Effector CD8-positive, alpha-beta T cell (primary cell): Measurements from ENCODE around the gene SPPL3.
"Not testable (repeated sequence)": the region's sequence is repeated elsewhere in the genome, so short reads cannot be mapped to it uniquely, and the experiment has no call there.

Experiments
- DNase-seq: peaks from one replicate; lab custom pipeline; 2025; lab: John Stamatoyannopoulos, UW

Gene SPPL3

DNA sequence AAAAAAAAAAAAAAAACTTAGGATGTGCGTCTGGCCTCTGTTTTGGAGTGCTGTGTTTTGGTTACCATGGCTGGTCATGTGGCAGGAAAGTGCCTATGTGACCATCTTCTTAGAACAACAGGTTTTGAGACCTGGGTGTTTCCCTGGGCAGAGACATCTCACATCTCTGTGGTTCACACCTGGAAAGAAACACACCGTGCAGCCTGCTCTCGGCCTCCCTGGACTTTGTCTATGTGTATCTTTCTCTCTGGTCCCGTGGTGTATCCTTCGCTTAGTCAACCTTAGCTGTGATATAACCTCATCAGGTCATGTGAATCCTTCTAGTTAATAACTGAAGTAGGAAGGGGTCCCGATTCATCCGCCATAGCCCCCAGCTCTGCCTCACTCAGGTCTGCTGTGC lies 155.9 kb downstream of the SPPL3 start:
- DNase-seq, result no peak

DNA sequence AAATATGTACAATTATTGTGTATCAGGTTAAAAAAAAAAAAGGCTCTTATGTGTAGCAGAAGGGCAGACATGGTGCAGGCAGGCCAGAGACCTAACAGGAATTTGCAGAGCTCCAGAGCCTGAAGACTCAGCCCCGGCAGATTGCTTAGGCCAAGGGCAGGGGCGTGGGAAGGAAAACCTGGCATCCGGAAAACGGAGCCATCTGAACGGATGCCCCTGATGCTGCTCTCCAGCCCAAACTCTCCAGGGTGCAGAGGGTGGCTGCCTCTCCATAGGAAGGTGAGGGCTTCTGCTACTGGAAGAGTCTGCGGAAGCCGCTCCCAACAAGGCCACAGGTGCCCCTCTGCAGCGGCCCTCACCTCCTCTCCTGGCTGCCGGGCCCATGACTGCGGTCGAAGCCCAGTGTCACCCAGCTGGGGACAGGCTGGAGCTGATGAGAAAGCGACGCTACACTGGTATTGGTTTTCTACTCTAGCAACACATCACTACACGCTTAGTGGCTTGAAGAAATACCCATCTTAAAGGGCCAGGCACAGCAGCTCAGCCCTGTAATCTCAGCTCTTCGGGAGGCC lies 159.2 kb downstream of the SPPL3 start:
- no peak for DNase-seq

DNA sequence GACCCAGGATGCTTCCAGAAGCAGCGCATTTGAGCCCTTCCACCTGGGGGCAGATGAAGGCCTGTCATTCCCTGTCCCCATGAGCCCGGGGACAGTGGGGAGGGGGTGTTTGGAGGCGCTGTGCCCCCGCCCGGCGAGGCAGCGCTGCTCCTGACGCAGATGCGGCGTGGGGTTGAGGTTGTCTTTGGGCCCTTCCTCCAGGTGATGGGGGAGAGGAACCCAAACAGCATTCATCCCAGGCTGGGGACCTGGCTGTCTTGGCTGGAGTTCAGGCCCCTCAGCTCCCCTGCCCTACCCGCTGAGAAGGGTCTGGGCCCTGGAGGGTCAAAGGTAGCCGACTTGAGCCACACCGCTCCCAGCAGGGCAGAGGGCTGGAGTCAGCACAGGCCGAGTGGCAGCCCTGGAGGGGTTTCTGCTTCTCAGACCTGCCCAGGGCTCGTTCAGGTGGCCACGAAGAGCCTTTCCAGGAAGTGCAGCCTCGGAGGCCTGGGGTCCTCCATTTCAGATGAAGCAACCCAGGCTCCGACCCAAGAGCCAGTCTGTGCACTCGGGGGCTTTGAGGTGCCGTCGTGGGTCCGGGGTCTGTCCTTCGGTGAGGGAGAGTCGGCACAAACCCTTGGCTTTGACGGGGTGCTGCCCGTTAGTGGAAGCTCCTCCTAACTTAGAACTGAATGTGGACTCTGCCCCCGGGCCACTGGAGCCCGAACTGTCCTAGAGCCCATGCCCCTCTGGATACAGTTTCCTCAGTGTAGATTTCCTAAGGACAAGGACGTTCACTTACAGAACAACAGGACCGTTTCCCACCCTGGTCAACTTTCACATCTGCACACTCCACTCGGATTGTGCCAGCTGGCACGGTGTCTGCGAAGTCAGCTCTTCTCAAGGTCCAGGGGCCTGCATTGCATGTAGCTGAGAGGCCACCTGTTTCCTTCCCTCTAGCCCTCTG lies 162.4 kb downstream of the SPPL3 start:
- DNase-seq, result no peak

DNA sequence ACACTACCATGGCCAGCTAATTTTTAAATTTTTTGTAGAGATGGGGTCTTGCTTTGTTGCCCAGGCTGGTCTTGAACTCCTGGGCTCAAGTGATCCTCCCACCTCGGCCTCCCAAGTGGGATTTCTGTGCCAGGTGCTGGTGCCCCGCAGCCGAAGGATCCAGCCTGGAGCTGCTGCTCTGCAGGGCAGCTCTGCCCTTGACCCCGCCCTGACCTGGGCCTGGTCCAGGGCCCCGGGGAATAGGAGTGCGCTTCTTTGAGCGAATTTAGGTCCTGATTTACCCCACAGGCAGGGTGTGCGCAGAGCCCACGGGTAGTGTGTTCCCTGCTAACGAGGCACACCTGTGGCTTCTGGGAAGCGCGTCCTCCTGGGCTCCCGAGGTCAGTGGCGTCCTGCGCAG lies 163.3 kb downstream of the SPPL3 start:
- DNase-seq, result no peak

DNA sequence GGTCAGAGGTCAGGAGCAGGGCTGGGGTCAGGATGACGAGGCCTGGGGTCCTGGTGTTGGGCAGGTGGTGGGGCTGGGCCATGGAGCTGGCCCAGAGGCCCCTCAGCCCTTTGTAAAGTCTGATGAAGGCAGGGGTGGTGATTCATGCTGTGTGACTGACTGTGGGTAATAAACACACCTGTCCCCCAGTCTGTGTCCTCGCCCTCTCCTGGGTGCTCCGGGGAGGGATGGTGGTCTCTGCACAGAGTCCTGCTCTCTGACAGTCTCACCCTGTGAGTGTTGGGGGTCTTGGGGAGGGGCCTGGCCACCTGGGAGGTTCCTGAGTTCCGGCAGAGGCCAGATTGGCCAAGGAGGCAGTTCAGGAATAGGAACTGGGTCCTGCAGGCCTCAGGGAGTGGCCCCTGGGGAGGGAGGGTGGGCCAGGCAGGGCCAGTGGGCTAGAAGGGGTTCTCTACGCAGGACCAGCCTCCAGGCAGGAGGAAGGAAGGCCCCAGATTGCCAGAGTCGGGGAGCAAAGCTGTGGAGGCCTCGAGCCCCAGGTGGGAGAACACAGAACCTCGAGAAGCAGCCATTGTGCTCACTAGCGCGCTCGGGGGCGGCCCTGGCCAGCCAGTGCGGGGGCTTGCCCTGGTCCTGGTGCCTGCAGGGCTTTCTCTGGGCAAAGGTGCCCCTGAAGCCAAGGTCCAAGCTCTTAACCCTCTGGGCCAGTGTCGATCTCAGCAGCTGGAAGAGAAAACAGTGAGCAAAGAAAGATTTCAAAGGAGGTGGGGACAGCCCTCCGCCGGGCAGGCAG lies 164.1 kb downstream of the SPPL3 start:
- no peak for DNase-seq

DNA sequence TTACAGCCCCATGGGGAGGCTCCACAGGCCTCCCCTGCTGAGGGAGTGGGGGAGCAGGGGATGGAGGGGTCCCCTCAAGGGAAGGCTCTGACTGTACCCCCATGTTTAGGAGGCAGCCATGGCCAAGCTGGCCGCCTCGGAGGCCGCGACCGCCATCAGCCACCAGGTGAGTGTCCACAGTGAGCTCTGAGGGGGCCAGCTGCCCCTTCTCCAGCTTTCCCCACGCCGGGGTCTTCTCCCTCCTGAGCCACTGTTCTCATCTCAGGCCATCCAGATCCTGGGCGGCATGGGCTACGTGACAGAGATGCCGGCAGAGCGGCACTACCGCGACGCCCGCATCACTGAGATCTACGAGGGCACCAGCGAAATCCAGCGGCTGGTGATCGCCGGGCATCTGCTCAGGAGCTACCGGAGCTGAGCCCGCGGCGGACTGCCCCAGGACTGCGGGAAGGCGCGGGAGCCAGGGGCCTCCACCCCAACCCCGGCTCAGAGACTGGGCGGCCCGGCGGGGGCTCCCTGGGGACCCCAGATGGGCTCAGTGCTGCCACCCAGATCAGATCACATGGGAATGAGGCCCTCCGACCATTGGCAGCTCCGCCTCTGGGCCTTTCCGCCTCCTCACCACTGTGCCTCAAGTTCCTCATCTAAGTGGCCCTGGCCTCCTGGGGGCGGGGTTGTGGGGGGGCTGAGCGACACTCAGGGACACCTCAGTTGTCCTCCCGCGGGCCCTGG lies 165.0 kb downstream of the SPPL3 start:
- no peak for DNase-seq

DNA sequence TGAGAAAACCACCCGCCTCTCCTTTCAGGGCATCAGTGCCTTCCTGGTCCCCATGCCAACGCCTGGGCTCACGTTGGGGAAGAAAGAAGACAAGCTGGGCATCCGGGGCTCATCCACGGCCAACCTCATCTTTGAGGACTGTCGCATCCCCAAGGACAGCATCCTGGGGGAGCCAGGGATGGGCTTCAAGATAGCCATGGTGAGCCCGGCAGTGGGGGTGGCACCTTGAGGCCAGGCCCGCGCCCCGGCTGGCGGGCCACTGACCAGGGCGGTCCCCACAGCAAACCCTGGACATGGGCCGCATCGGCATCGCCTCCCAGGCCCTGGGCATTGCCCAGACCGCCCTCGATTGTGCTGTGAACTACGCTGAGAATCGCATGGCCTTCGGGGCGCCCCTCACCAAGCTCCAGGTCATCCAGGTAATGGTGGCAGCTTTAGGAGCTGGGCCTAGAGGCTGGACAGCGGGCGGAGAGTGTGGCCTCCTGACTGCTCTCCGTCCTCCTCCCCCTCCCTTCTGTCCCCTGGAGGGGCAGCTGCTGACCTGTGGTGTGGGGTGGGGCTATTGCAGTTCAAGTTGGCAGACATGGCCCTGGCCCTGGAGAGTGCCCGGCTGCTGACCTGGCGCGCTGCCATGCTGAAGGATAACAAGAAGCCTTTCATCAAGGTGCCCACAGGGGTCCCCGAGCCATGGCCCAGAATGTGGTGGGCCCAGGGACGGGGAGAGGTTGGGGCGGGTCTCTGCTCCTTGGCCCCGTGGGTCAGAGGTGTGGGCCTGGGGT lies 165.7 kb downstream of the SPPL3 start:
- DNase-seq, result no peak

DNA sequence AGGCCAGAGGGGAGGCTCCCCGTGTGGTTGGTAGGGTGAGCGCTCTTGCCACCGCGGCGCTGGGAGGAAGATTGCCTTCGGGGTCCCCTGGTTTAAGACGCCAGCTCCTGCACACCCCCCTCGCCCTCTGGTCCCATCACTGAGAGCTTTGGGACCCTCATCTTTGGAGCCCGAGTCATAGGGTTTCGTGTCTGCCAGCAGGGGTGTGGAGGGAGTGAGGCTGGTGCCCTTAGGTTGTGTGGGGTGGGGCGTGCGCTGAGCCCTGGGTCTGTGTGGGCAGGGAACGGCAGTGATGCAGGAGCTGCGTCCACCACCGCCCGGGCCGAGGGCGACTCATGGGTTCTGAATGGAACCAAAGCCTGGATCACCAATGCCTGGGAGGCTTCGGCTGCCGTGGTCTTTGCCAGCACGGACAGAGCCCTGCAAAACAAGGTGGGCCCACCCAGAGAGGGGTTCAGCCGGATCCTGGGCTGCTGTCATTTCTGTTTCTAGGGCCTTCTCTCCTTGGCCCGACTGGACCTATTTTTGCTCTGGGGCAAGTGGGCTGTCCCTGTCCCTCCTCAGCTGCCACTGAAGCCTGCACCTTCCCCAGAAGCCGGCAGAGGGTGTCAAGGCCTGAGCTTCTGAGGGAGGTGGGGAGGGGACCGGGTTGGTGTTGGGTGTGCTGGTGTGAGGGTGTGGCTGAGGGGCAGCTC lies 166.5 kb downstream of the SPPL3 start:
- DNase-seq, result no peak

DNA sequence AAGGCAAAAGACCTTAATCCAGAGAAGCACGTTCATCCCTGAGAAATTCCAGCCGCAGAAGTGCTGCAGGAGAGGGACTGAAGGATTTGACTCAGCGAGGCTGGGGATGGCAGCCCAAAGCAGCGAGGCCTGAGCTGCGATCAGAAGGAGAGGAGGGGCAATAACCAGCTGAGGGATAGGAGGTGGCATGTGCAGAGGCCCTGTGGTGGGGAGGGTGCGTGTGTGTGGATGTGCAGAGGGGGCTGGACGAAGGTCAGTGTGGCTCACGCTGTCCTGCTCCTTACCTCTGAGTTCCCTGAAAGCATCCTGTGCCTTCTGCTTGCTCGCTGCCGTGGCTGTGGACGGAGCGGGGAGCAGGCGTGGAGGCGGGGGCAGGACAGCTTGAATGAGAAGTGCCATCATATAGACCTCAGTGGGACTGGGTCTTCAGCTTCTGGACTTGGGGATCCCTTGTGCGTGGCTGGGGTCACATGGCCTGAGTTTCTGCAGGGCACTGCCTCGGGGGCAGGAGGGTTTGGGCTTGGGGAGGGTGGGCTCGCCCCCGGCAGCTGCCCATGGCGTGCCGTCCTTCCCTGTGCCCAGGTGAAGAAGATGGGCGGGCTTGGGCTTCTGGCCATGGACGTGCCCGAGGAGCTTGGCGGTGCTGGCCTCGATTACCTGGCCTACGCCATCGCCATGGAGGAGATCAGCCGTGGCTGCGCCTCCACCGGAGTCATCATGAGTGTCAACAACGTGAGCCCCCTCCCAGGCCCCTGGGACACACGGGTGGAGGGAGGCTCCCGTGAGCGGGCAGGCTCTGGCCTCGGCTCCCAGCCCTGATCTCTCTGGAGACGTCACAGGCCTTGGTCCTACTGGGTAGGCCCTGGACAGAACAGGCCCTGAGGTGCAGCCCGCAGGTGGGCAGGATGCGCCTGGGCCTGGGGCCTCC lies 167.5 kb downstream of the SPPL3 start:
- no peak for DNase-seq

DNA sequence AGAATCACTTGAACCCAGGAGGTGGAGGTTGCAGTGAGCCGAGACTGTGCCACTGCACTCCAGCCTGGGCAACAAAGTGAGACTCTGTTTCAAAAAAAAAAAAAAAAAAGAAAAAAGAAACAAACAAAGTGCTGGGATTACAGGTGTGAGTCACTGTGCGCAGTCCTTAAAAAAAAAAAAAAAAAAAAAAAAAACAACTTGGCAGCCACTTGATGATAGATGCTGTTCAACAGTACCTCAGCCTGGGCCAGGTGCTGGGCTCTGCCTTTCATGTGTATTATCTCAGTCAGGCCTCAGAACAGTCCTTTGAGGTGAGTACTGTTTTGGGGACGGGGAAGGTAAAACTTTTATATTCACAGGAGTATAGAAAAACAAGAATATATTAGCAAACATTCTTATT lies 169.0 kb downstream of the SPPL3 start:
- no peak for DNase-seq

DNA sequence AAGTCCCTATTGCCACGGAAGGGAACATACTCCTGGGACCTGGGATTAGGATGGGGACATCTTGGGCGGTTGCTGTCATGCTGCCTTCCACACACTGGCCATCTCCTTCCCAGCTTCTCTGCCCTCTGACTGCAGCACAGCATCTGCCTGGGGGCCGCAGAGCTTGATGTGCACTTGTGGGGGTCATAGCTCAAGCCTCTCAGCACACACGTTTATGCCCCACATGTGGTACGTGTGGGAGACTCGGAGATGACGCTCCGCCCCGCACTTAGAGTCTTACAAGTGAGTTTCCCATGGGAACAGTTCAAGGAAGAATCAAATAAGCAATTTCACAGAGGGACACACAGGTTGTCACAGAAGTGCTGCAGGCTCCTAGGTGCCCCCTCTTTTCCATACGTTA lies 169.9 kb downstream of the SPPL3 start:
- DNase-seq, result no peak

DNA sequence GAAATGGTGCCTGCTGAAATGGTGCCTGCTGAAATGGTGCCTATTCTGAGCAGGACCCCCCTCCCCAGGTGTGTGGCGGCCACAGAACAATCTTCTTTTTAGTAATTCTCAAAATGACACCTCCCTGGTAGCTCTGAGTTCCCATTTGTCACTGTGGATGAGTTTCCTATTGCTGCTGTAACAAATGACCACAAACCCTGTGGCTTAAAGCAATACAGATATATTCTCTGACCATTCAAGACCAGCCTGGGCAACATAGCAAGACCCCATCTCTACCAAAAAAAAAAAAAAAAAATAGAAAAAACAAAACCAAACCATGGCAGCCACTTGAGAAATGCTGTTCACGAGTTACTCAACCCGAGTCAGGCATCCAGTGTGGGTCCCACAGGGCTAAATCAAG lies 170.6 kb downstream of the SPPL3 start:
- DNase-seq, result no peak

DNA sequence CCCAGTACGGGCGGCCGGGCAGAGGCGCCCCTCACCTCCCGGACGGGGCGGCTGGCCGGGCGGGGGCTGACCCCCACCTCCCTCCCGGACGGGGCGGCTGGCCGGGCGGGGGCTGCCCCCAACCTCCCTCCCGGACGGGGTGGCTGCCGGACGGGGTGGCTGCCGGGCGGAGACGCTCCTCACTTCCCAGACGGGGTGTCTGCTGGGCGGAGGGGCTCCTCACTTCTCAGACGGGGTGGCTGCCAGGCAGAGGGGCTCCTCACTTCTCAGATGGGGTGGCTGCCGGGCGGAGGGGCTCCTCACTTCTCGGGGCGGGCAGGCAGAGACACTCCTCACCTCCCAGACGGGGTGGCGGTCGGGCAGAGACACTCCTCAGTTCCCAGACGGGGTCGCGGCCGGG lies 172.0 kb downstream of the SPPL3 start:
- DNase-seq, result not testable (repeated sequence)

DNA sequence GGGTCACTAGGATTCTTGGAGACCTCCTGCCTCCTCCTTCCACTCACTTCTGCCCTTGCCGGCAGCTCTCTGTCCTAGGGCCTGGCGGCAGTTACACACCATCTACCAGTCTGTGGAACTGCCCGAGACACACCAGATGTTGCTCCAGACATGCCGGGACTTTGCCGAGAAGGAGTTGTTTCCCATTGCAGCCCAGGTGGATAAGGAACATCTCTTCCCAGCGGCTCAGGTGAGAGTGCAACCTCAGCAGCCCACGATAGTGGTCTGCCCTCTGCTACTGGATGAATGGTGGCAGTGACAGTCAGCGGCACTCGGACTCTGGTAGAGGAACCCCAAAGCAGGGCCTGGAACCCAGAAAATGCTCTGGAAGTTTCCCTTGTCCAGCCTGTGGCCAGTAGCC lies 177.2 kb downstream of the SPPL3 start:
- DNase-seq, result no peak

DNA sequence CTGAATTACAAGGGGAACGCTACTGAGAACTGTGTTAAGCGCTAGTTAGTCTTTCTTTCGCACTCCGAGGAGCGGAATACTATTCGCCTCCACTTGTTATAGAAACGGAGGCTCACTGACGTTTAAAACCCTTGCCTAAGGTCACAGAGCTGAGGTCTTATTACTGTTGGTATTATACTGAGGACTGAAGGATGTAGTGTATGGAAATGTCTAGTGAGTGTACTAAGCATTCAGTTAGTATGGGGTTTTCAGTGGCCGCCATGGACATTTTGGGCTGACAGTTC lies 177.7 kb downstream of the SPPL3 start:
- no peak for DNase-seq

DNA sequence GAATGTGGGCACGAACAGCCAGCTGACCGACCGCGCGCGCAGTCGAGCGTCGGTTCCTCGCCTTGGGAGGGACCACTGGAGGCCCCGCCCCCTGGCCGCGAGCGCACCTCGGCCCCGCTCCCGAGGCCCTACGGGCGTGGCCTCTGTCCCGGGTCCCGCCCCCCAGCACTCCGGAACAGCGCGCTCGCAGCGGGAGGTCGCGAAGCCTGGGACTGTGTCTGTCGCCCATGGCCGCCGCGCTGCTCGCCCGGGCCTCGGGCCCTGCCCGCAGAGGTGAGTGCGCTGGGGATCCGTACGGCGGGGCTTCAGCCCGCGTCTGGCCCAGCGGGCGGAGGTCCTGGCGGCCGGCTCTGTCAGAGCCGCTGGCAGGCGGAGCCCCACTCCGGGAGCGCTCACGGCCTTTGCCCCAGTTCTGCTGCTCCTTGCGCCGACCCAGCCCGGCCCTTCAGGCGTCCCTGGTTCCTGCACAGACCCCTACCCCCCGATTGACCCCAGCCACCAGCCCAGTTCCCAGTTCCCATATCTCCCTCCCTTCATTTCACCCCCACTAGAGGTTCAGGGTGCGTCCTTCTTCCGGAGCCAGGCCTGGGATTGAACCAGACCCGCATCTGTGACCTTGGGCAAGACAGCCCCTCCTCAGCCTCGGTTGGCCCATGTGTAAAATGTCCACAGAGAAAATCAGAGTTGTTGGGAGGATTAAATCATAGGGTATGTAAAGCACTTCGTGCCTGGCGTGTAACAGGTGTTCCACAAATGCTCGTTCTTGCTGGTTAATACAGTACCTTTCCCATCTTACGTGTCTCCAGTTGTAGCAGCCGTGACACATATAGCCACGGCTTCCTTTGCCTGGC lies 178.3 kb downstream of the SPPL3 start, which contains the start of gene ACADS:
ACADS (plus strand) TSS at position 168 of the 851 bp plus-strand sequence; CDS start at position 228, 60 bp downstream.
- peak; percentile 83 for DNase-seq

DNA sequence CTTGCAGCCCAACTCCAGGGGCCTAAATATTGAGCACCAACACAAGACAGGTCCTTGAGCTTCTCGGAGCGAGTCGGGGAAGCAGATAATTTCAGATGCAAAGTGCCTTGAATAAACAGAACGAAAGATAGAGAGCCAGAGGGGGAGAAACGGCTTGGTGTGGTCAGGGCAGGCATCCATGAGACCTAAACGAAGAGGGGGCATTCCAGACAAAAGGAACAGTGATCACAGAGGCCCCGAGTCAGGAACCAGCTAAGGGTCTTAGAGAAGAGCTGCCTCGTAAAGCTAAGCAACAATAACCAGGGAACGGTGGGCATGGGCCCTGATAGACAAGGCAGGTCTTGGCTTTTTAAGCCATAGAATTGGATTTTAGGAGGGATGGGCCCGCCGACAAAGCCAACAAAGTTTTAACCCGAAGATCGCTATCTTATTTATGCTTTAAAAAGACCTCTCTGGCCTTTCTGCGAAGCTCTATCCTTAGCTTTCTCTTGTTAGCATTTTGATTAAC lies 179.0 kb downstream of the SPPL3 start:
- no peak for DNase-seq

DNA sequence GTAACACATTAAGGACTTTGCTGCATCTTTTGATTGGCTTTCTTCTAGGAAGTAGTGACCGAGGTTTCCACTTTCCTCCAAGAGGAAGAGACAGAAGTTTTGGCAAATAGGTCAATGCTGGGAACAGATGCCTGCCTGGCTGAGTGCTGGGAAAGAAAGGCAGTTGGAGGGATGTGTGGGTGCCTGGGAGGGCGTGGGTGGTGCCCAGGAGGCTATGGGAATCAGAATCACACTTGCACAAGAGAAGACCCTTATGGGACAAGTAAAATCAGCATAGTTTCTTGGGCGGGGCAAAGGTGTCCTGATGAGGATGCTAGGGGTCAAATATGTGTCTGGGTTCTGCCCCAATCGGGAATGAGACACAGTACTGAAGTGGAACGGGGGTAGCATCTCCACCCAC lies 179.4 kb downstream of the SPPL3 start:
- no peak for DNase-seq
